Urothelium cell line (cell line): ENCODE results near the gene TSPAN10.
"Not testable (repeated sequence)": the region's sequence is repeated elsewhere in the genome, so short reads cannot be mapped to it uniquely, and the experiment has no call there.

Source experiments
- DNase-seq: peaks from one replicate; pipeline ENCODE4 v3.0.0; 2011; ENCODE audit warnings: low spot score, mixed read lengths
- FAIRE-seq: peaks from 2 replicates; lab custom pipeline; 2011; peaks lifted over from hg19 to GRCh38; lab: Jason Lieb, UNC

TSPAN10 gene

DNA sequence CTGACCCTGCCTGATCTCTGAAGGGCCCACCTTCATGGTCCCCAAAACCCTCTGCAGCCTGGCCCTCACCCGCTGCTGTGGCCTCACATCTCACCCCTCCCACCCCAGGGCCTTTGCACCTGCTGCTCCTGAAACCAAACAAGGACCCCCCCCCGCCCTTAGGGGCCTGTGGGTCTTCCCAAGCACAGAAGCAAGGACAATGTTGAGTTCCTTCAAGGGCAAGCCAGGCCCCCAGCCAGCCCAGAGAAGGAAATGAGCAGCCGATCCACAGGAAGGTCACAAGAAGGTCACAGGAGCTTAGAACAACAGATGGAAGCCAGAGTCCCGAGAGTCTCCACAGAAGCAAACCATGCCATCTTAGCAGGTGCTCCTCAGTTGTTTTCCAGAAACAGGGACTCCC, 19.8 kb downstream of the TSPAN10 start:
- FAIRE-seq, result no peak
- DNase-seq, result no peak

DNA sequence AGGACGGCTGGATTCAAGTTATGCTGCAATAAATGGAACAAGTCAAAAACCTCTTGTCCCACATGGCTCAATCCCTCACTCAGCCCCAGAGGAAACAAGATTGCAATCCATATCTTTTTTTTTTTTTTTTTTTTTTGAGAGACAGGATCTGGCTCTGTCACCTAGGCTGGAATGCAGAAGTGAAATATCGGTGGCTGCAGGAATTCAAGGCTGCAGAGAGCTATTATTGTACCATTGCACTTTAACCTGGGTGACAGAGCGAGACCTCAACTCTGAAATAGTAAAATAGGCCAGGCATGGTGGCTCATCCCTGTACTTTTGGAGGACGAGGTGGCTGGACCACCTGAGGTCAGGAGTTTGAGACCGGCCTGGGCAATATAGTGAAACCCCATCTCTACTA, 22.0 kb downstream of the TSPAN10 start:
- DNase-seq (no peak), FAIRE-seq (no peak)

DNA sequence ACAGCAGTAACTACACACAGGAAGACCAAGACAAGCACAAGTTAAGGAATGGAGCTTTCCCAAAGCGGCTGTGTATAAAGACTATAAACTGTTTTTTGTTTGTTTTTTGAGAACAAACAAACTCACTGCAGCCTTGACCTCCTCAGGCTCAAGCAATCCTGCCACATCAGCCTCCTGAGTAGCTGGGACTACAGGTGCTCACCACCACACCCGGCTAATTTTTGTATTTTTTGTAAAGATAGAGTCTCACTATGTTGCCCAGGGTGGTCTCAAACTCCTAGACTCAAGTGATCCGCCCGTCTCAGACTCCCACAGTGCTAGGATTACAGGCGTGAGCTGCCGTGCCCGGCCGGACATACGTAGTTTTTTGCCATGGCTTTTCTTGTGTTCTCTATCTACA, 23.4 kb downstream of the TSPAN10 start:
- no peak for DNase-seq
- FAIRE-seq, result no peak

DNA sequence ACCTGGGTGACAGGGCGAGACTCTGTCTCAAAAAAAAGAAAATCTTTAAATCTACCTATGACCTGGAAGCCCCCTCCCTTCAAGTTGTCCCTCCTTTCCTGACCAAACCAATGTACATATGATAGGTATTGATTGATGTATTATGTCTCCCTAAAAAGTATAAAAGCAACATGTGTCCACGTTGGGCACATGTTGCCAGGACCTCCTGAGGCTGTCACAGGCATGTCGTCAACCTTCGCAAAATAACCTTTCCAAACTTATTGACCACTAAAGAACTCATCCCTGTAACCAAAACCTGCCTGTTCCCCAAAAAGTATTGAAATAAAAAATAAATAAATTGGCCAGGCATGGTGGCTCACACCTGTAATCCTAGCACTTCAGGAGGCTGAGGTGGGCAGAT, 25.0 kb downstream of the TSPAN10 start:
- no peak for FAIRE-seq

DNA sequence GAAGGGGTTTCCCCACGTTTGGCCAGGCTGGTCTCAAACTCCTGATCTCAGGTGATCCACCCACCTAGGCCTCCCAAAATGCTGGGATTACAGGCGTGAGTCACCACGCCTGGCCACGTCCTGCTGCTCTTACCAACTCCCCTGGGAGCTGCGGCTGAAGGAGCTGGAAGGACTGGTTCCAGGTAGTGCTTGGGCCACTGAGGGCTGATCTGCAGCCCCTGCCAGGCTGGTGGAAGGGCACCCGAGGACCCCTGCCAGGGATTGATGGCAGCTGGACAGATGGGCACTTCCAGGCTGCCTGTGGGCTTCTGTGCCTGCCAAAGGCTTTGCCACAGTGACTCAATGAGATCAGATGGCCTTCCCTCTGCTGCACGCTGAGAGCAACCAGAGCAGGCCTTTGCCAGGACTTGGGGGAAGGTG, 27.1 kb downstream of the TSPAN10 start:
- FAIRE-seq (no peak), DNase-seq (no peak)

More for the DNA sequence above, 25.0 kb downstream of the TSPAN10 start:
- DNase-seq, result no peak

DNA sequence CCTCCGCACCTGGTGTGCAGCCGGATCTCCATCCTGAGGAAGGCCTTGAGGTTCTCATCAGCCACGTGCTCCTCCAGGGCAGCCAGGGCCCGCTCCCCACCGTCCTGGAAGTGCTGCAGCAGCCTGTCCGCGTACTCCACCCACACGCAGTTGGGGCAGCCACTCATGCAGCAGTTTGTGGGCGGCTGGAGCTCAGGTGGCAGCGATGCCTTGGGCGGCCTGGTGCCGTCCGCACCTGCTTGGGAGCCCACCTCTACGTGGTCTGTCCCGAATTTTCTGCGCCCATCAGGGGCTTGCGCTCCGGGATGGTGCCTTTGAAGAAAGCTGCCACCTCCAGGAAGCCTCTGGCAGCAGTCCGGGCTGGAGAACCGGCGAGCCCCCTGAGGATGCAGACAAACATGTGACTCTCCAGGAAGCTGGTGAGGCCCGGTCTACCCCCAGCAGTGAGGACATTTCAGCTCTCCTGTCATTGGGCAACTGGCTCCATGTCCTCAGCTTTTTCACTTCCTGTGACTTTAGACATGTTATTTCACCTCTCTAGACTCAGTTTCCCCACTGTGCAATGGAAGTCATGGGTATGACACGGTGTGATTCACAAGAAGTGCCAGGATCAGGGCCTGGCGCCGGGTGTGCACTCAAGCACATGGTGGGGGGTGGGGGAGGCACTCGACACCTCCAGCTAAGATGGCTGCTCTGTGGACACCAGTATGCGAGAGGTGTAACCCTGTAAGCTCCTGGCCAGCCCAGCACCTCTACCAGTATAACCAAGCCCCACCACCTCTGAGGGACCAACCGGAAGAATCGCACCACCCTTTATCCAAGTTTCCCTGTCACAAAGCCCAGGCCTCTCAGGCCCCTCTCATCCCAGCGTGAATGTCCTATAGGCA, 28.5 kb downstream of the TSPAN10 start:
- FAIRE-seq (no peak), DNase-seq (peak; percentile 53)

DNA sequence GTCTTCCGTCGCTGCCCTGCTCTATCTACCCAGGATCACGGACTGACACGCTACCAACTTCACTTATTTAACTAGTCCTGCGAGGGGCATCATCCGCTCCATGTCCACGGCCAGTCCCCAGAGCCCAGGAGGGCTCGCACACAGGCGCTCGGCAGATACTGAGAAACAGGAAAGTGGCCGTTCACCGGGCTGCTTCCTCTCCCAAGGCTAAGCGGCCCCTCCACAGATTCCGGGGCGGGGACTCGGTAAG, 29.0 kb downstream of the TSPAN10 start:
- DNase-seq (no peak), FAIRE-seq (no peak)

DNA sequence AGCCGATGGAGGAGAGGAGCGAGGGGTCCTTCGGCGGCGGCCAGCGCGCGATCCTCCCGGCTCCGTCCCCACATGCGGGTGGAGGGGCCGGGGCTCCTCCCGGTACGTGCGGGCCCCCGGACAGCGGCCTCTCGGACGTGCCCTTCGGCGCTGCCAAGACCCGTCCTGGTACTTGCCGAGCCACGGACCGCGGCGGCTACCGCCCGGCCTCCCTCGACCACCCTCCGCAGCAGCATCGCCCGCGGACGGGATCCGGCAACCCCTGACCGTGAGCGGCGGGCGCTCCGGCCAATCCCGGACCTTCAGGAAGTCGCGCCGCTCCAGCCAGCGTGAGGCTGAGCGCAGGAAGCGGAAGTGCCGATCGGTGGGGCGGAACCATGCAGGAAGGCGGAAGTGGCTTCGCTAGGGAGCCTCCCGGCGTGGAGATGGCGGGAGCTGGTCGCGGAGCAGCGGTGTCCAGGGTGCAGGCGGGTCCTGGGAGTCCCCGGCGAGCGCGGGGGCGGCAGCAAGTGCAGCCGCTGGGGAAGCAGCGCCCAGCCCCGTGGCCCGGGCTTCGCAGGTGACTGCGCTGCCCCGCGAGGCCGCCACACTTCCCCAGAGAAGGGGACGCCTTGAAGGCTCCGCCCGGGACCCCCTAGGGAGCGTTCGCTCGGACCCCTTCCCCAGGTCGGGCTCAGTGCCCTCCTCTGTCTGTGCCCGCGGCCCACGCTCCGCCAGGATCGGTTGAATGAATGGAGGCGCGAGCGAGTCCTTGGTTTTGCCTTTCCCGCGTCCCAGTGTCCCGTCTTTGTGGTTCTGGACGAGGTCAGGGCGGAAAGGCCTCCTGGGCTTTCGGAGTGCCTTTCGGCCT, 29.6 kb downstream of the TSPAN10 start, which contains the start of the genes CCDC137 and OXLD1:
CCDC137 (plus strand) TSS at position 396 of the 850 bp plus-strand sequence; CDS start at position 426, 30 bp downstream.
OXLD1 (minus strand) TSS at position 264 of the 850 bp plus-strand sequence; CDS start at position 236, 28 bp downstream.
- FAIRE-seq, result peak; percentile 96
- DNase-seq, result peak; percentile 100

DNA sequence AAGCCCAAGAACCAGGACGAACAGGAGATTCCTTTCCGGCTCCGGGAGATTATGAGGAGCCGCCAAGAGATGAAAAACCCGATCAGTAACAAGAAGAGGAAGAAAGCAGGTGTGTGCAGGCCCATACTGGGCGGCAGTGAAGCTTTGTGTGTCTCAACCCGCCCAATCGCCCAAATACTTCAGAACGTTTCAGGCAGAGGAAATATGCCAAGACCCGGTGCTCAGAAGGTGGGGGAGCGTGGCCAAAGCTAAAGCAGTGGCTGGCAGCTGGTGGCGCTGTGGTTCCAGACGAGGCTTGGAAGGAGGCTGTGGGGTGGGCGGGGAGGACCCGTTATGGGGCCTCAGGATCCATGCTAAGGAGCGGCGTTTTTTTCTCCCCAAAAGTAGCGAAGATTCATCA, 30.8 kb downstream of the TSPAN10 start:
- no peak for FAIRE-seq
- DNase-seq, result no peak

DNA sequence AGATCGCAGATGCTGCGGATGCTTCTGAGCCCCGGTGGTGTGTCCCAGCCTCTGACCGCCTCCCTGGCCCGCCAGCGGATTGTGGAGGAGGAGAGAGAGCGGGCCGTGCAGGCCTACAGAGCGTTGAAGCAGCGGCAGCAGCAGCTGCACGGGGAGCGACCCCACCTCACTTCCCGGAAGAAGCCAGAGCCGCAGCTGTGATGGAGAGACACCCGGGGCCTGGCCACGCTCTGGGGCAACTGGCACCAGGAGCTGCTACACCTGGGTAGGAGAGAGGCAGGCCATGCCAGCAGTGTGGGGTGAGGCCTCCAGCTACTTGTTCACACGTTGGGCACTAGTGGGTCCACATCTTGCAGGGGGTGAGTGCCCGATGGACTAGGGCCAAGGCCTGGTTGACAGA, 35.5 kb downstream of the TSPAN10 start:
- DNase-seq (no peak), FAIRE-seq (no peak)

DNA sequence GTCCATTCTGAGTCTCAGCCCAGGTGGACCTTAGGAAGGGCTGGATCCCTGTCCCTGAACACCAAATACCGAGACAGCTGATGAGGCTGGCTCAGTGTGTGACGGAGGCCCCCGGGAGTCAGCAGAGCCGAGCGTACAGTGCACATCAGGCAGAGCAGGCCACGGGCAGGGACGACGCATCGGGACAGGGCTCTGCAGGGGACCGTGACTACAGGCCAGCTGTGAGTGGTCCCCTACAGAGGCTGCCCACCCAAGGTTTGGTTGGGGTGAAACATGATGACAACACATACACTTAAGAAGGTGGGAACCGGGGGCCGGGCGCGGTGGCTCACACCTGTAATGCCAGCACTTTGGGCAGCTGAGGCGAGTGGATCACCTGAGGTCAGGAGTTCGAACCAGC, 36.0 kb downstream of the TSPAN10 start:
- FAIRE-seq, result no peak

DNA sequence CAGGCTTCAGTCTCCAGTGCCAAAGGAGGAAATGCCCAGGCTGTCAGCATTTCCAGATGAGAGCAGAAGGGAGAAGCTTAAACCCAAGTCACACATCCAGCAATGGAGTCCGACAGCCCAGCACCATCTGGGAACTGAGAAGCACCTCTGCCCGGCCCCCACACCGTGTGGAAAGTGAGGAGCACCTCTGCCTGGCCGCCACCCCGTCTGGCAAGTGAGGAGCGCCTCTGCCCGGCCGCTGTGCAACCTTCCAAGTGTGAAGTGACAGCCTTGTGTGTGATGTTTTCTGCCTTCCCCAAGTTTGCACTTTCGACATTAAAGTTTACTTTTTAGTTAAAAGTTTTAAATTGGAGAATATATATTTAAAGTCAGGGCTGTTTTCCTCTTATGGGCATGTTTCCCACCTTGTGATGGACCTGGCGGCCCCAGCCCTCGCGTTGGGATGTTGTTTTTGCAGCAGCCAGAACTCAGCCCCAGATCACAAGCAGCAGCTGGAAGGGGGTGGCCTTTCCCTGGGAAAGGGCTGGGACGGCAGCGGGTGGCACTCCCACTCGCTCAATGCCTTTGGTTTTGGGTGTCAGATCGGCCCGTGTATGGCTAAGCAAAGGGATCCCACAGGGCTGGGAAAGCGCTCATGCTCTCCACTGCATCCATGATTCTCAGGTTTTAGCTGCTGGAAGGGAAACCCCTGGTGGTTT, 36.7 kb downstream of the TSPAN10 start:
- FAIRE-seq (no peak), DNase-seq (no peak)

More for the DNA sequence above, 36.0 kb downstream of the TSPAN10 start:
- DNase-seq, result no peak

DNA sequence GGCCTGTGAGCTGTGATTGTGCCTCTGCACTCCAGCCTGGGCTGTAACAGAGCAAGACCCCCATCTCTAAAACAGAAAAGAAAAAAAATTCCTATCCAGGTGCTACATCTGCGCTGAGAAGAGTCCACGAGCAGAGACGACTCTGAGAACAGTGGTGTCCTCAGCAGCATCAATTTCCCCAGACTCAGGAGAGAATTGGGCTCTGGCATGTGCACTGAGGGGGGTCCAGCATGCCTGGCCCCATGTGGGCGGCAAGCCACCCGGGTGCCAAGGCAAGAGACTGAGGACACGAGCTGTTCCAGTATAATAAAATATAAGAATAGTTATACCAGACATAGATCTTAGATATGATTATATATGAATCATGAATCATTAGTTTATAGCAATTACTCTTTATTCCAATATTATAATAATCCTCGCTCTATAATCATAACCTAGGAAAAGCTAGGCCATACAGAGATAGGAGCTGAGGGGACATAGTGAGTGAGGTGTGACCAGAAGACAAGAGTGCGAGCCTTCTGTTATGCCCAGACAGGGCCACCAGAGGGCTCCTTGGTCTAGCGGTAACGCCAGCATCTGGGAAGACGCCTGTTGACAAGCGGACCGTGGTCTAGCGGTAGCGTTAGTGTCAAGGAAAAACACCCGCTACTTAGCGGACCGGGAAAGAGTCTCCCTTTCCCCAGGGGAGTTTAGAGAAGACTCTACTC, 38.7 kb downstream of the TSPAN10 start:
- DNase-seq, result not testable (repeated sequence)

DNA sequence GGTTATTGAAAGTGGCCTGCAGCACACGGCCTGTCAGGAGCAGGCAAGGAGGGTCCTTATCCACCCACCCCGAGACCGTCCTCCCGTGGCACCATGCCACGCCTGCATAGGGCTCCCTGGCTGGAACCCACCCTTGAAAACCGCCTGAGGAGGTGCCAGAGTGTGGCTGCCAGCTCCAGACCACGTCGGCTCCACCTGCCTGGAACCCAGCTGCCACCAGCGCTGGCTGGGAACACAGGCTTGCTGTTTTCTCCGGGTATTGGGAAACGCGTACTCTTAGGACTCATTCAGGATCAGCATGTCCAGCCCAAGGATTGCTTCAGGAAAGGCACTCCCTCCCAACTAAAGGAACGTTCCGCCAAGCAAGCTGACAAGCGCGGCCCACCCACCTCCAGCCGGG, 39.9 kb downstream of the TSPAN10 start:
- no peak for FAIRE-seq

More for the DNA sequence above, 38.7 kb downstream of the TSPAN10 start:
- FAIRE-seq, result peak; percentile 56

DNA sequence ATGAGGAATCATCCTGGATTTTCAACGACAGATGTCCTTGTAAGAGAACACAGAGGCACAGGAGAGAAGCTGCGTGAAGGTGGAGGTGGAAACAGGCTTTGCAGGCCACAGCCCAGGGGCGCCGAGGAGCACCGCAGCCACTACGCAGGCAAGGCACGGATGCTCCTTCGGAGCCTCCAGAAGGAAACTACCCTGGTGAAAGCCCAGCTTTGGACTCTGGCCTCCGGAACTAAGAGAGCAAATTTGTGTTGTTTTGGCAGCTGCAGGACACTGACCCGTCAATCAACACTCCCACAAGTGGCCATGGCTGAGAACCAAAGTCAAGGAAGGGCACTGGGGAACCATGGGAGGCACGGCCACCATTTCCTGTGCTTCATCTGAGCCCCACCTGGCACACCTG, 43.2 kb downstream of the TSPAN10 start:
- DNase-seq (no peak), FAIRE-seq (no peak)

More for the DNA sequence above, 39.9 kb downstream of the TSPAN10 start:
- no peak for DNase-seq

DNA sequence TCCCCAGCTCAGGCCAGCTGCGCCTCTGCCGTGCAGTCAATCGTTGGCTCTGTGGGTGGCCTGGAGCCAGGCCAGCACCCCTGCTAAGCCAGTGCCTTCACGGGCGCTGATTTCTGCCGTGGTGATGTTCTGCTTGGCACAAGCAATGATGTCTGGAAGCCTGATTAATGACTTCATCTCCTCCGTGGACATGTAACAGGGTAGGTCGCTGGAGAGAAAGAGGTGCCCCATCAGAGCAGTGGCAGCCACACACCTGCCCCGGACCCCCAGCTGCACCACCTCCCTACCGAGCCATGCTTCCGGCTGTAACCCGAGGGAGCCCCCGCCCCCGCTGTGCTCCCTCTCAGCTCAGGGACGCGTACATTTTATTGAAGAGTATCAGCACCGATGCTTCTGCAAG, 44.7 kb downstream of the TSPAN10 start:
- FAIRE-seq (no peak), DNase-seq (no peak)

DNA sequence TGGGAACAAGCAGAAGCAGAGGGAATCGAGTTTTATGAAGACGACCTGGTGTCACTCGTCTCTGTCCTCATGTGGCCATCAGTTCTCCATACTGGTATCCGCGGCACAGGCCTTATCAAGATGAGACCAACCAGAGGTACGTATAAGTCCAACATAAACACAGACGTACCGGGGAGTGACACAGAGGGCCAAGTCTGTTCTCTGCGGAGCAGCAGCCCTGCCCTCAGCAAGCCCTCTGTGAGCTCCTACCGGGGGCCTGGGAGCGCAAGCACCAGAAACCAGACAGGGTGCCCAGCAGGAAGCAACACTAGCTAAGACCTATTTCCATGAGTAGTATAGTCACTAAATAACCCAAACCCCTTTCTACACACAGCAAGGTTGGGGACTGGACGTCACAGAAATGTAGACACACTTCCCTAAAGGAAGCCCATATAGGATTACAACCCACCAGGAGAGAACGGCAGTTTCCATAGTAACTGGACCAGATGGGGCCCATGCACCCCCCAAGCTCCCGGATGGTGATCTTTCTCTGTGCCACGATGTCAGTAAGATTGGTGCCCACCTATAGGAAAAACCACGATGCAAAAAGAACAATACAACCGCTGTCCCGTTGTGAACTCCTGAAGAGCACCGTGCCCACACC, 45.7 kb downstream of the TSPAN10 start:
- DNase-seq, result no peak
- no peak for FAIRE-seq

DNA sequence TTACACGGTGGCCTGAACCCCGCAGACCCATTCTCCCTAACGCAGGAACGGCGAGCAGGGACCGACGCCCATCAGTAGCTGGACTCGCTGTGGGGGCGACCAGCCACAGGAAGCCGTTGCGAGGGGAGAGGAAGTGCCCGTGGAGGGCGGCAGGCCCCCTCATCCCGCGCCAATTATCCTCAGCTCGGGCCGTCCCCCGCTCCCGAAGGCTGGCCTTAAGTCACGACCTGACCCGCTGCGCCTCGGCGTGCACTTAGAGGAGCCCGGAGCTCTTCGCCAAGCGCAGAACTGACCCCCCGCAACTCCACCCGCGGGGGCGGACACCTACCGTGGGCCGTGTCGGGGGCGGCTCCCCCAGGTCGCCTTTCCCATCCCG, 46.2 kb downstream of the TSPAN10 start:
- FAIRE-seq, result peak; percentile 73
- no peak for DNase-seq

DNA sequence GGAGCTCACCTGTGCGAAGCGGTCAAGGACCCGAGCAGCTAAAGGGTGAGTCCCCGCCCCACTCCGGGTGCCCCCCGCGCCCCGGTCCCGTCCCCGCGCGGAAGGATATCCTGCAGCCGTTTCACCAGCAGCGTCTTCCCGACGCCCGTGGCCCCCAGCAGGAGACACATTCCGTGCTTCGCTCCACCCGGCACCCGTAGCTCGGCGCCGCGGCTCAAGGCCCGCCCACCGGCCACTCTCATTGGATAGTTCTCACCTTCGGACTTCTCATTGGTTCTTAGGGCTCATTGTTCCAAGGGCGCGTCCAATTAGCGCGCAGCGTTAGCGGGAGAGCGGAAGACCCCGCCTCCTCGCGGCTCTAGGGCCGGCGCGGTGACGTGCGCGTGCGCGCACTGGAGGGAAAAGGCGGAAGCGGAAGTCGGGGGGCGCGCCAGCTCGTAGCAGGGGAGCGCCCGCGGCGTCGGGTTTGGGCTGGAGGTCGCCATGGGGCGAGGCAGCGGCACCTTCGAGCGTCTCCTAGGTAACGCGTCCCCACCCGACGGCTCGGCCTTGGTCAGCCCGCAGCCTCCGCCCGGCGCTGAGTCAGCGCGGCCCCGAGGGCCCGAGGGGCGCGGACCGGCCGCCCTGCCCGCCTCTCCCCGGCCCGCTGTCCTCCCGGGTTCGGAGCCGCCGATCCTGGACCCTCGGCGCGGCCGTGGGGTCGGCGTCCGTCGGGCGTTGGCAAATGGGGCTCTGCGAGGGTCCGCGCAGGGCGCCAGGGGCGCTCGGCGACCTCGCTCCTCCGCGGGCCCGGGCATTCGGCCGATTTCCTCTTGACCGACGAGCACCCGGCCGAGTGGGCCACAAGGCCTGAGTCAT, 46.8 kb downstream of the TSPAN10 start, which contains the start of the genes ARL16 and HGS:
ARL16 (minus strand) TSS at position 214 of the 858 bp plus-strand sequence; CDS start at position 170, 44 bp downstream.
HGS (plus strand) TSS at position 428 of the 858 bp plus-strand sequence; CDS start at position 484, 56 bp downstream.
- DNase-seq, result peak; percentile 100
- peak; percentile 94 for FAIRE-seq
